ENCODE results near the gene TXNDC15.
"Not testable (repeated sequence)": the region's sequence is repeated elsewhere in the genome, so short reads cannot be mapped to it uniquely, and the experiment has no call there.

TXNDC15 gene

GRCh38 chr5:134874831-134875655, 872 bp downstream of the TXNDC15 start:
- peak in 1 of 3 donors; percentile 0 for DNase-seq
- Histone ChIP-seq H3K36me3 (ENCODE audit: control insufficient read depth, insufficient read depth, low read length) (no peaks in the 10 kb centered on the region), H3K4me3 (ENCODE audit: insufficient read depth, low read depth, low read length, poor library complexity, severe bottlenecking) (peak overlapping the region; percentile 72), H3K9me3 (ENCODE audit: control insufficient read depth, low read length) (no peaks in the 10 kb centered on the region), H3K27ac (ENCODE audit: insufficient read depth, low read length, poor library complexity, severe bottlenecking) (peak overlapping the region; percentile 85), H3K4me1 (ENCODE audit: control insufficient read depth, insufficient read depth, low read length, poor library complexity, severe bottlenecking) (peaks cover 18% of the 10 kb centered on the region), H3K27me3 (replicated peaks; ENCODE audit: control insufficient read depth, insufficient read depth, low read length, poor library complexity, severe bottlenecking) (no peaks in the 10 kb centered on the region)

GRCh38 chr5:134877159-134877558, 3.0 kb downstream of the TXNDC15 start:
- no peak overlapping the region for H3K27ac ChIP-seq (ENCODE audit: insufficient read depth, low read length, poor library complexity, severe bottlenecking)
- no peak for DNase-seq
- no peaks in the 10 kb centered on the region for H3K36me3 ChIP-seq (ENCODE audit: control insufficient read depth, insufficient read depth, low read length)
- H3K4me1 ChIP-seq (ENCODE audit: control insufficient read depth, insufficient read depth, low read length, poor library complexity, severe bottlenecking): peaks cover 18% of the 10 kb centered on the region
- H3K4me3 ChIP-seq (ENCODE audit: insufficient read depth, low read depth, low read length, poor library complexity, severe bottlenecking): no peak overlapping the region
- no peaks in the 10 kb centered on the region for H3K27me3 ChIP-seq (replicated peaks; ENCODE audit: control insufficient read depth, insufficient read depth, low read length, poor library complexity, severe bottlenecking)
- H3K9me3 ChIP-seq (ENCODE audit: control insufficient read depth, low read length): no peaks in the 10 kb centered on the region

GRCh38 chr5:134878403-134878802, 4.2 kb downstream of the TXNDC15 start:
- H3K36me3 ChIP-seq (ENCODE audit: control insufficient read depth, insufficient read depth, low read length): no peaks in the 10 kb centered on the region
- no peak for DNase-seq
- H3K4me3 ChIP-seq (ENCODE audit: insufficient read depth, low read depth, low read length, poor library complexity, severe bottlenecking): no peak overlapping the region
- no peaks in the 10 kb centered on the region for H3K27me3 ChIP-seq (replicated peaks; ENCODE audit: control insufficient read depth, insufficient read depth, low read length, poor library complexity, severe bottlenecking)
- H3K4me1 ChIP-seq (ENCODE audit: control insufficient read depth, insufficient read depth, low read length, poor library complexity, severe bottlenecking): peaks cover 16% of the 10 kb centered on the region
- H3K27ac ChIP-seq (ENCODE audit: insufficient read depth, low read length, poor library complexity, severe bottlenecking): no peak overlapping the region
- no peaks in the 10 kb centered on the region for H3K9me3 ChIP-seq (ENCODE audit: control insufficient read depth, low read length)

GRCh38 chr5:134879456-134879855, 5.3 kb downstream of the TXNDC15 start:
- peaks cover 11% of the 10 kb centered on the region for H3K4me1 ChIP-seq (ENCODE audit: control insufficient read depth, insufficient read depth, low read length, poor library complexity, severe bottlenecking)
- H3K4me3 ChIP-seq (ENCODE audit: insufficient read depth, low read depth, low read length, poor library complexity, severe bottlenecking): no peak overlapping the region
- H3K27ac ChIP-seq (ENCODE audit: insufficient read depth, low read length, poor library complexity, severe bottlenecking): no peak overlapping the region

GRCh38 chr5:134880937-134881336, 6.8 kb downstream of the TXNDC15 start:
- H3K4me3 ChIP-seq (ENCODE audit: insufficient read depth, low read depth, low read length, poor library complexity, severe bottlenecking); H3K27me3 ChIP-seq (replicated peaks; ENCODE audit: control insufficient read depth, insufficient read depth, low read length, poor library complexity, severe bottlenecking); H3K36me3 ChIP-seq (ENCODE audit: control insufficient read depth, insufficient read depth, low read length); H3K4me1 ChIP-seq (ENCODE audit: control insufficient read depth, insufficient read depth, low read length, poor library complexity, severe bottlenecking); H3K27ac ChIP-seq (ENCODE audit: insufficient read depth, low read length, poor library complexity, severe bottlenecking); DNase-seq; H3K9me3 ChIP-seq (ENCODE audit: control insufficient read depth, low read length): not testable (repeated sequence)

More at GRCh38 chr5:134879456-134879855, 5.3 kb downstream of the TXNDC15 start:
- no peaks in the 10 kb centered on the region for H3K9me3 ChIP-seq (ENCODE audit: control insufficient read depth, low read length)
- no peaks in the 10 kb centered on the region for H3K36me3 ChIP-seq (ENCODE audit: control insufficient read depth, insufficient read depth, low read length)
- DNase-seq: no peak
- no peaks in the 10 kb centered on the region for H3K27me3 ChIP-seq (replicated peaks; ENCODE audit: control insufficient read depth, insufficient read depth, low read length, poor library complexity, severe bottlenecking)

GRCh38 chr5:134881711-134882110, 7.5 kb downstream of the TXNDC15 start:
- H3K27me3 ChIP-seq (replicated peaks; ENCODE audit: control insufficient read depth, insufficient read depth, low read length, poor library complexity, severe bottlenecking); DNase-seq; H3K4me3 ChIP-seq (ENCODE audit: insufficient read depth, low read depth, low read length, poor library complexity, severe bottlenecking); H3K27ac ChIP-seq (ENCODE audit: insufficient read depth, low read length, poor library complexity, severe bottlenecking); H3K4me1 ChIP-seq (ENCODE audit: control insufficient read depth, insufficient read depth, low read length, poor library complexity, severe bottlenecking); H3K36me3 ChIP-seq (ENCODE audit: control insufficient read depth, insufficient read depth, low read length); H3K9me3 ChIP-seq (ENCODE audit: control insufficient read depth, low read length): not testable (repeated sequence)

- no peak overlapping the region for H3K4me3 ChIP-seq (ENCODE audit: insufficient read depth, low read depth, low read length, poor library complexity, severe bottlenecking)
- H3K9me3 ChIP-seq (ENCODE audit: control insufficient read depth, low read length): no peaks in the 10 kb centered on the region
- H3K36me3 ChIP-seq (ENCODE audit: control insufficient read depth, insufficient read depth, low read length): peaks cover 19% of the 10 kb centered on the region
- no peaks in the 10 kb centered on the region for H3K27me3 ChIP-seq (replicated peaks; ENCODE audit: control insufficient read depth, insufficient read depth, low read length, poor library complexity, severe bottlenecking)
- H3K27ac ChIP-seq (ENCODE audit: insufficient read depth, low read length, poor library complexity, severe bottlenecking): no peak overlapping the region
- no peak for DNase-seq
- no peaks in the 10 kb centered on the region for H3K4me1 ChIP-seq (ENCODE audit: control insufficient read depth, insufficient read depth, low read length, poor library complexity, severe bottlenecking)
Observed at GRCh38 chr5:134887593-134888159, 13.5 kb downstream of the TXNDC15 start.

GRCh38 chr5:134889335-134889734, 15.2 kb downstream of the TXNDC15 start:
- H3K27me3 ChIP-seq (replicated peaks; ENCODE audit: control insufficient read depth, insufficient read depth, low read length, poor library complexity, severe bottlenecking): no peaks in the 10 kb centered on the region
- peaks cover 26% of the 10 kb centered on the region for H3K36me3 ChIP-seq (ENCODE audit: control insufficient read depth, insufficient read depth, low read length)
- no peak overlapping the region for H3K4me3 ChIP-seq (ENCODE audit: insufficient read depth, low read depth, low read length, poor library complexity, severe bottlenecking)
- H3K9me3 ChIP-seq (ENCODE audit: control insufficient read depth, low read length): no peaks in the 10 kb centered on the region
- H3K27ac ChIP-seq (ENCODE audit: insufficient read depth, low read length, poor library complexity, severe bottlenecking): no peak overlapping the region
- no peak for DNase-seq
- no peaks in the 10 kb centered on the region for H3K4me1 ChIP-seq (ENCODE audit: control insufficient read depth, insufficient read depth, low read length, poor library complexity, severe bottlenecking)

GRCh38 chr5:134891473-134891872, 17.3 kb downstream of the TXNDC15 start:
- DNase-seq: no peak
- Histone ChIP-seq H3K4me3 (ENCODE audit: insufficient read depth, low read depth, low read length, poor library complexity, severe bottlenecking) (no peak overlapping the region), H3K9me3 (ENCODE audit: control insufficient read depth, low read length) (no peaks in the 10 kb centered on the region), H3K27me3 (replicated peaks; ENCODE audit: control insufficient read depth, insufficient read depth, low read length, poor library complexity, severe bottlenecking) (no peaks in the 10 kb centered on the region), H3K36me3 (ENCODE audit: control insufficient read depth, insufficient read depth, low read length) (peaks cover 30% of the 10 kb centered on the region), H3K4me1 (ENCODE audit: control insufficient read depth, insufficient read depth, low read length, poor library complexity, severe bottlenecking) (no peaks in the 10 kb centered on the region), H3K27ac (ENCODE audit: insufficient read depth, low read length, poor library complexity, severe bottlenecking) (no peak overlapping the region)

- Histone ChIP-seq H3K4me3 (ENCODE audit: insufficient read depth, low read depth, low read length, poor library complexity, severe bottlenecking) (no peak overlapping the region), H3K27me3 (replicated peaks; ENCODE audit: control insufficient read depth, insufficient read depth, low read length, poor library complexity, severe bottlenecking) (no peaks in the 10 kb centered on the region), H3K4me1 (ENCODE audit: control insufficient read depth, insufficient read depth, low read length, poor library complexity, severe bottlenecking) (no peaks in the 10 kb centered on the region), H3K27ac (ENCODE audit: insufficient read depth, low read length, poor library complexity, severe bottlenecking) (no peak overlapping the region), H3K9me3 (ENCODE audit: control insufficient read depth, low read length) (no peaks in the 10 kb centered on the region), H3K36me3 (ENCODE audit: control insufficient read depth, insufficient read depth, low read length) (peaks cover 29% of the 10 kb centered on the region)
- DNase-seq: no peak
Observed at GRCh38 chr5:134892282-134892681, 18.1 kb downstream of the TXNDC15 start.
